Endothelial cell of umbilical vein (primary cell): ENCODE data around the gene GPATCH4.

ENCODE experiments used
- EZH2 ChIP-seq: IDR thresholded peaks from 2 replicates; pipeline ENCODE4 v1.6.1; 2012; ENCODE audit warnings: borderline replicate concordance, low read depth, mild to moderate bottlenecking, moderate library complexity, low read length, inconsistent platforms; ENCODE audit not compliant: severe bottlenecking
- GATA2 ChIP-seq: IDR thresholded peaks from 2 replicates; pipeline ENCODE4 v1.7.0; 2011; ENCODE audit warnings: low read depth, mild to moderate bottlenecking, moderate library complexity, mixed read lengths, low read length; ENCODE audit not compliant: insufficient read length, insufficient read depth
- JUN ChIP-seq: IDR thresholded peaks from 2 replicates; pipeline ENCODE4 v1.6.1; 2011; ENCODE audit warnings: borderline replicate concordance, low read depth; ENCODE audit not compliant: insufficient read length, insufficient read depth
- TF ChIP-seq, protein P1 (sequence below), 2 donors: IDR thresholded peaks; 1 replicate in 1 of 2; 2 replicates in 1 of 2; pipeline ENCODE4 v1.5.1; 2011; ENCODE audit warnings: low read length in 2 of 2, mild to moderate bottlenecking in 2 of 2, moderate library complexity in 2 of 2, control low read depth in 1 of 2, inconsistent platforms in 1 of 2, low read depth in 1 of 2; ENCODE audit not compliant: insufficient read depth in 1 of 2; ENCODE audit errors: extremely low read depth in 1 of 2
- TF ChIP-seq, protein P2 (sequence below): IDR thresholded peaks from 2 replicates; pipeline ENCODE4 v1.6.1; 2011; ENCODE audit not compliant: insufficient read depth, insufficient read length

DNA sequence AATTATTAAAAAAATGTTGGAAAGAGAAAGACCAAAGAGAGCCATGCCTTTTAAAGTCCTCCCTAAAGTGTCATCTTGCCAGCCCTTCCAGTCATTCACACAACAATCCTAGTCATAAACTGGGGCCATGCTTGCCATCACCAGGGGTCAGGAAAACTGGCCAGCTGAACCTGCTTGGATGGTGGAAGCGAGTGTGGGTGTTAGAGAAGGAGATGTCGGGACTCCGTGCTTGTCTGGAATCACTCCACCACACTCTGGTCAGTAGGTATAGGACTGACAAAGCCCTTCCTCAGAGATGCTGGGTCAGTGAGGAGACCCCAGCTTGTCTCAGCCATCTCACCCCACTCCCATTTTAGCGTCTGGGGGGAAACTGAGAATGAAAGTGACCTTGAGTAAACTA is 14.7 kb upstream of the GPATCH4 start:
- TF ChIP-seq GATA2, result no peak
- TF ChIP-seq JUN, result no peak
- no peak for TF ChIP-seq EZH2
- TF ChIP-seq, protein P1, sequence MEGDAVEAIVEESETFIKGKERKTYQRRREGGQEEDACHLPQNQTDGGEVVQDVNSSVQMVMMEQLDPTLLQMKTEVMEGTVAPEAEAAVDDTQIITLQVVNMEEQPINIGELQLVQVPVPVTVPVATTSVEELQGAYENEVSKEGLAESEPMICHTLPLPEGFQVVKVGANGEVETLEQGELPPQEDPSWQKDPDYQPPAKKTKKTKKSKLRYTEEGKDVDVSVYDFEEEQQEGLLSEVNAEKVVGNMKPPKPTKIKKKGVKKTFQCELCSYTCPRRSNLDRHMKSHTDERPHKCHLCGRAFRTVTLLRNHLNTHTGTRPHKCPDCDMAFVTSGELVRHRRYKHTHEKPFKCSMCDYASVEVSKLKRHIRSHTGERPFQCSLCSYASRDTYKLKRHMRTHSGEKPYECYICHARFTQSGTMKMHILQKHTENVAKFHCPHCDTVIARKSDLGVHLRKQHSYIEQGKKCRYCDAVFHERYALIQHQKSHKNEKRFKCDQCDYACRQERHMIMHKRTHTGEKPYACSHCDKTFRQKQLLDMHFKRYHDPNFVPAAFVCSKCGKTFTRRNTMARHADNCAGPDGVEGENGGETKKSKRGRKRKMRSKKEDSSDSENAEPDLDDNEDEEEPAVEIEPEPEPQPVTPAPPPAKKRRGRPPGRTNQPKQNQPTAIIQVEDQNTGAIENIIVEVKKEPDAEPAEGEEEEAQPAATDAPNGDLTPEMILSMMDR (IDR thresholded peaks at IDR 0.05; ENCODE audit: extremely low read depth in 1 of 2, insufficient read depth in 1 of 2, low read depth in 1 of 2, low read length in 2 of 2), result no peak
- TF ChIP-seq, protein P2, sequence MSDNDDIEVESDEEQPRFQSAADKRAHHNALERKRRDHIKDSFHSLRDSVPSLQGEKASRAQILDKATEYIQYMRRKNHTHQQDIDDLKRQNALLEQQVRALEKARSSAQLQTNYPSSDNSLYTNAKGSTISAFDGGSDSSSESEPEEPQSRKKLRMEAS, result no peak
